Daoy (cell line): Measurements from ENCODE around the gene NDUFAF7. TPM values are rescaled to one million over a fixed set of nuclear protein-coding genes. Genes with fewer than 3 reads are reported as not detected.
"Not testable (repeated sequence)": the region's sequence is repeated elsewhere in the genome, so short reads cannot be mapped to it uniquely, and the experiment has no call there.

ENCODE experiments used
- DNase-seq: peaks from one replicate; pipeline ENCODE4 v3.0.0-alpha.2; 2015; ENCODE audit warnings: low read depth
- total RNA-seq: library from RNA; depleted of rRNA; stranded (reverse); fragments of >200 nt; shearing (Covaris generic); gene quantifications from 2 replicates; pipeline ENCODE4 v1.2.3, GENCODE V29; 2014; rRNA removed

NDUFAF7 gene
- 21.3 and 26.8 TPM in 2 replicates for total RNA-seq

DNA sequence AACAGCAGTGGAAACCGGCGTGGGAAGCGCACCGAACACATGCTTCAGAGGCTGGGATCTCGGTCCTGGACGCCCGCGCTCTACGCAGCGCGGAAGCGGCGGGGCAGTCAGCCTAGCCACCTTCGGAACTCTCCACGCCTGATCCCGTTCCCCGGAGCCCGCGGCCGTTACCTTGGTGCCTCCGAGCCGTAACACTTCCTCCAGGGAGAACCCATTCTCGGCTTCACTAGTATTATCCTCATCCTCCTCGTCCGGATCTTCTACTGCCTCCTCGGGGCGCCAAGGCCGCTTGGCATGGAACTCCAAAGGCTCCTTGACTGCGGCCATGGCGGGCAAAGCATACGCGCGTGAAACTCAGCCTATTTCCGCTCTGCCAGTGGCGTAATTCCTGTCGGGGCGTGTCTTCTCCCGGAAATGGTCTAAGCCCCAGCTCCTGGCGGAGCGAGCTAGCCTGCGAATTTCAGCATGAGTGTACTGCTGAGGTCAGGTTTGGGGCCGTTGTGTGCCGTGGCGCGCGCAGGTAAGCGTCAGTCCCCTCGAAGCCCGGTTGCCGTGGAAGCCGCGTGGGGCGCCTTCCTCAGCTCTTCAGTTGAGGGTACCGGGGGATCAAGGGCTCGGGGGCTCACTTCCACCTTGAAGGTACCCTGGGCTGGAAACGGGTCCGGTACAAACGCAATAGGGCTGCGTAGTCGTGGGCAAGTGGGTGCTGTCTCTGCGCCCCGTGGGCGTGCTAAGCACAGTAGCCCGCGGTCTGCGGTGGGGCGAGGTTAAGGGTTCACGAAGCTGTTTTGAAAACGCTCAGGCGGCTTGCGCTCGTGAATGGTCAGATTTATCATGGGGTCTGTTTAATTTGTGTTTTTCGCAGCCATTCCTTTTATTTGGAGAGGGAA lies at the start of gene NDUFAF7, which contains the start of gene CEBPZ:
Gene NDUFAF7, plus strand, starts transcription at position 418 of the 890 bp plus-strand sequence. Its CDS starts 48 bp downstream, at position 466.
Gene CEBPZ, minus strand, starts transcription at position 356 of the 890 bp plus-strand sequence. Its CDS starts 29 bp downstream, at position 327.
- peak; percentile 94 for DNase-seq

DNA sequence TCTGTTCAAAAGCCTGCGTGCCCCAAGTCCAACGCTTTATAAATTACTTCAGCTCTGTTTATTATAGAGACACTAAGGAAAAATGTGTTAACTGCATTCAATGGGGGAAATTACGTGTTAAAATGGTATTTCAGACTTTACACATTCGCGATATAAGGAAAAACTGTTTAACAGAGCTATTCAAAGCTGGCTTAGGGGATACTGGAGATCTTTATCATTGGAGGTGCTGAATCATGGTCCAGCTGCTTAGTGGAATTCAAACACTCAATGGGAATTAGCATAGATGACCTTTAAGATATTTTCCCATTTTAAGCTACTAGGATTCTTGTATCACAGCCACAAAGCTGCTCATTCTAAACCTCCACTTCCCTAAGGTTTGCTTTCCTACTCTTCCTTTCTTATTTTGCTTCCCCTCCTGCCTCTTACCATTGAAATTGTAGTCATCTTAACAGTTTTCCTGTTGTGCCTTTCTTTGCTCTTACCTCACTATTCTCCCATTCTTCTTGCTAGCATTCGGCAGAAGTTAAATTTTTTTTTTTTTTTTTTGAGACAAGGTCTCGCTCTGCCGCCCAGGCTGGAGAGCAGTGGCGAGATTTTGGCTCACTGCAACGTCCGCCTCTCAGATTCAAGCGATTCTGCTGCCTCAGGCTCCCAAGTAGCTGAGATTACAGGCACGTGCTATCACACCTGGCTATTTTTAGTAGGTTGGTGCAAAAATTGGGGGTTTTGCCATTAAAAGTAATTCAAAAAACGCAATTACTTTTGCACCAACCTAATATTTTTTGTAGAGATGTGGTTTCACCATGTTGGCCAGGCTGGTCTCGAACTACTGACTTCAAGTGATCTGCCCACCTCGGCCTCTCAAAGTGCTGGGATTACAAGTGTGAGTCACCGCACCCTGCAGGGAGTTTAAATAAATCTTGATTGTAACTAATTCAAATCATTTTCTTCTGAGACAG lies 49.5 kb upstream of the NDUFAF7 start:
- peak; percentile 11 for DNase-seq

GRCh38 chr2:37188570-37188969 lies 42.9 kb upstream of the NDUFAF7 start, which contains the start of gene SULT6B1:
TSS of gene SULT6B1 (minus strand) at chr2:37188670. CDS start at chr2:37188640, 30 bp downstream.
- no peak for DNase-seq

DNA sequence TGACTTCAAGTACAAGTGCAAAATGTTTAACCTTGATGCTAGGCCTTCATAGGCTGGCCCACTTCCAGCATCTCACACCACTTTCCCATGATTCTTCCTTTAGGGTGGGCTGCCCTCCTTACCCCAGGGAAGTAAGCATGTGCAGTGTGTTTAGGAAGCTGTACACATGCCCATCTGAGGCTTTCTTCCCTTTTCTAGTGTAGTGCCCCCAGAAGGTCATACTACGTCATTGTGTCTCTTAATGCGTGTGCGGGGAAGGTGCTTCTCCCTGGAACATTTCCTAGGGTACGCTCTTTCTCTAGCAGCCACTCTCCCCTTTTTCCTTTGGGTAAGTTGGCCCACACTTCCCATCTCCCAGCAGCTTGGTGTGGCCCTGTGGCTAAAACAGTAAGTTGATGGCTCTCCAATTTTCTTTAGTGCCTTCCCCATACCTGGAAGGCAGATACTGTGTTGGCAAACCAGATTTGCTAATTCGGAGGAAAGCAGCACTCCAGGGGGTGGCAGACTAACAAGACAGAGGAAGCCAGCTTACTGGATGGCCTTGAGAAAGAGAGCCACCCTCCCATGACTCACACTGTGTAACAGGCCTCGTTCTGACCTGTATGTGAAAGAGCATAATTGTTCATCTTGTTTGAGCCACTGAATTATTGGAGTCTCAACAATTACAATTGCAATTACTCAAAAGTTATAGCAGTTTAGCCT lies 41.9 kb upstream of the NDUFAF7 start:
- peak; percentile 95 for DNase-seq

DNA sequence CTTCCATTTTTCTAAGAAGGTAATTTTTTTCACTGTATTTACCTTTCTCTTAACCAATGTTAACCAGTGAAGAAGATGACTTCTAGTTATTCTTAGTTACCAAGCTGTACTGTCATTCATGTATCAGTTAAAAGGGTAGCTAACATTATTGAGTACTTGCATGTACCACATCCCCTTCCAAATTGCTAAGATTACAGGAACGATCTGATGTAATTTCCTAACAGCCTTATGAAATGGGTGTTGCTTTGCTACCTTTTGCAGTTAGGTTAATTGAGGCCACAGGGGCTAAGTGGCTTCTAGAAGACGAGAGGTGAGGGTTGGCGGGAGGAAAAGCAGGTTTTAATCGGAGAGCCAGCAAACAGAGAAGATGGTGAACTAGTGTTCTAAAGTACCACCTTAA lies 41.2 kb upstream of the NDUFAF7 start:
- no peak for DNase-seq

- DNase-seq, result no peak
These were observed 40.2 kb upstream of the NDUFAF7 start for GRCh38 chr2:37191253-37191652.

DNA sequence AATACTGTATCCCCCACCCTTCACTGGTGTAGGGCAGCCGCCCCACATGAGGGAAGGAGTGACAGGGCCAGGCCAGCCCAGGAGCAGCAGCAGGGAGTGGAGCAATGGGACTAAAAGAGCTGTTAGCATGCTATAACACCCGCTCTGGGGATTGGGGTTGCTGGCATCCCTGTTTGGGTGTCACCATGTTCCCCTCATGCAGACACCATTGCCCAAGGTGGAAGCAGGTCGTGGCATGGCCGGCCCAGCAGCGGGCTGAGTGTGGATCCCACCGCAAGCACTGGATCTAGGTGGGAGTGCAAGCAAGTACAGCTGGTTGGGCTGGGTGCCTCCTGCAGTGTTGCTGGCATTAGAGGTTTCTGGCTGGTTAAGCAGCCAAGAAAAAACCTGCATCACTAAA lies 39.7 kb upstream of the NDUFAF7 start:
- DNase-seq, result no peak

DNA sequence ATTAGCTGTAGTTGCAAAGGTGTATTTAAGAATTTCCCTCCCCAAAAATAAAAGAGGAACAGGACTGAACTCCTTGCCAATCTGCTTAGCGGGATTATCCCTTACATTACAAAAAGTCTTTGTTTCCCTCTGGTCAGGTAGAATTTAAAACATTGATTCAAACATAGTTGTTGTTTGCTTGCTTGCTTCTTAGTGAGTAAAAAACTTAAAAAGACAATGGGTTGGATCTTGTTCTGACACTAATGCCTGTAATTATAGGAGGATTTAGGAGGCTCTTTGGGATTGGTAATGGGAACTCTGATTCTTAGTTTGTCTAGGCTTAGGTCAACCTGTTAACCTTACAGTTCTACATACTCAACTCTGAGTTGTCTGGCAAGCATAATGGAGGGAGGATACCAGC lies 38.9 kb upstream of the NDUFAF7 start:
- DNase-seq, result no peak

DNA sequence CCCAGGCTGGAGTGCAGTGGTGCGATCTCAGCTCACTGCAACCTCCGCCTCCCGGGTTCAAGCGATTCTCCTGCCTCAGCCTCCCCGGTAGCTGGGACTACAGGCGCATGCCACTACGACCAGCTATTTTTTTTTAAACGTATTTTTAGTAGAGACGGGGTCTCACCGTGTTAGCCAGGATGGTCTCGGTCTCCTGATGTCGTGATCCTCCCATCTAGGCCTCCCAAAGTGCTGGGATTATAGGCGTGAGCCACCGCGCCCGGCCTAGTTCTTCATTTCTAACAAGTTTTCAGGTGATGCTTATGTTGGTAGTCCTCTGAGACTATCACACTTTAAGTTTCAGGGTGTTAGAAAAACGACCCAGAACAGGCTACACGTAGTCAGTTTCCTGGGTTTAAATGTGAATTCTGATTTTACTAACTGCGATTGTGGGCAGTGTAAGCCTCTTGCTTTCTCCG lies 35.6 kb upstream of the NDUFAF7 start:
- not testable (repeated sequence) for DNase-seq

- peak; percentile 88 for DNase-seq
These were observed 34.9 kb upstream of the NDUFAF7 start, which contains the start of gene CEBPZOS for GRCh38 chr2:37196320-37197195. TSS of gene CEBPZOS (plus strand) at chr2:37196496. CDS start at chr2:37199705, 3,209 bp downstream.

DNA sequence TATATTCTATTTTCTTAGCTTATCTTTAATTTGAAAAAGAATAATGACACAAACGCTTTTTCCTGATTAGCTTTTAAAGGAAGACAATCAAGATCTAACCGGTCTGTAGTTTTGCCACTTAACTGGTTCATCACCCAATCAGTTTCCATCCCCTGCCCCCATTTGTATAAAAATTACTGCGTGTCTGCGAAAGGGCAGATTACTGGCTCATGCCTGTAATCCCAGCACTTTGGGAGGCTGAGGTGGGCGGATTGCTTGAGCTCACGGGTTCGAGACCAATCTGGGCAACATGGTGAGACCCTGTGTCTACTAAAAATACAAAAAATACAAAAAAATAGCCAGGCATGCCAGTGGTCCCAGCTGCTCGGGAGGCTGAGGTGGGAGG lies 32.8 kb upstream of the NDUFAF7 start:
- DNase-seq, result no peak

GRCh38 chr2:37201208-37201607 lies 30.2 kb upstream of the NDUFAF7 start:
- DNase-seq, result no peak

GRCh38 chr2:37201766-37202165 lies 29.7 kb upstream of the NDUFAF7 start:
- peak; percentile 27 for DNase-seq

- DNase-seq, result no peak
These were observed 27.8 kb upstream of the NDUFAF7 start for GRCh38 chr2:37203708-37204107.

GRCh38 chr2:37205071-37205661 lies 26.3 kb upstream of the NDUFAF7 start:
- not testable (repeated sequence) for DNase-seq

- no peak for DNase-seq
These were observed 25.6 kb upstream of the NDUFAF7 start for GRCh38 chr2:37205689-37206341.

DNA sequence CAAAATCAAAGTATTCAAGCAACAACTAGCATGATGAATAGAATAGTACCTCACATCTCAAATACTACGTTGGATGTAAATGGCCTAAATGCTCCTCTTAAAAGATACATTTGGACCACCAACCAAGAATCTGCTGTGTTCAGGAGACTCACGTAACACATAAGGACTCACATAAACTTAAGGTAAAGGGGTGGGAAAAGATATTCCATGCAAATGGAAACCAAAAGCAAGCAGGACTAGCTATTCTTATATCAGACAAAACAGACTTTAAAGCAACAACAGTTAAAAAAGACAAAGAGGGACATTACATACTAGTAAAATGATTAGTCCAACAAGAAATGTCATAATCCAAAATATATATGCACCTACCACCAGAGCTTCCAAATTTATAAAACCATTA lies 24.7 kb upstream of the NDUFAF7 start:
- not testable (repeated sequence) for DNase-seq

DNA sequence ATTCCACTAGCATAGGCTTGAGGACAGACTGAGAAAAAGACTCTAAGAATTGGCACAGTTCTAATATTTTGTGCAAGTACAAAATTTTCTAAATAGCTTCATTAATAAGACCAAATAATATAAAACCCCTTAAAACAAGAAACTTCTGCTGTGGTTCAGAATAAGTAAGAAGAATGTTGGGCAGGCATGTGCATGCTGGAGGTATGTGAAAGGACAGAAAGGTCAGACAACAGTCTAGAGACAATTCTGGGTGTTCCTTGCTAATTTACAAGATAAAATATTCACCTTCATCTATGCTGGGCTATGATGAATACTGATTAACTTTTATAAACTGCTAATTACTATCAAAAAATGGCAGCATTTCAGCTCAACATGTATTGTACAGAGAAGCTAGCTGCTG lies 20.2 kb upstream of the NDUFAF7 start:
- DNase-seq, result no peak

DNA sequence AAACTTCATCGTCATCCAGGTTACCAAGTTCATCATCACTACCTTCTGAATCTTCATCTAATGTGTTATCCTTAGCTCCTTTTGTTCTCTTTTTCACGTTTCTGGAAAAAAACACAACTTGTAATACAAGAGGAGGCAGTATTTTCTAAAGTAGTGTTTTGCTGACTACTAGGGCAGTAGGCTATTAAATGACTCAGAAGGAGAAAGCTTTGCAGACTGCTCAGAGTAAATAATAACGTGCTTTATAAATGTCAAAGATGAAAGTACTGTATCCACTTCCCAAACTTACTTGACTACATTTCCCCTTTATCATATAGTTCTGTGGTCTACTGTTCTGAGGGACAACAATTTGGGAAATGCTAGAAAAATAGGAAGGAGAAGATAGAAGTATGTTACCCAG lies 19.5 kb upstream of the NDUFAF7 start:
- DNase-seq, result no peak
